ENCODE measurements around the gene RASSF10.

Gene RASSF10

GRCh38 chr11:13031349-13031748, 22.2 kb downstream of the RASSF10 start:
- H3K27ac ChIP-seq (replicated peaks): no peak overlapping the region
- no peak for TF ChIP-seq POLR2AphosphoS5 (IDR thresholded peaks at IDR 0.05; ENCODE audit: low read depth)
- TF ChIP-seq CTCF (IDR thresholded peaks at IDR 0.05; ENCODE audit: insufficient read depth, low read length): no peak
- no peak for TF ChIP-seq SPI1 (IDR thresholded peaks at IDR 0.05; ENCODE audit: borderline replicate concordance, low read depth)
- TF ChIP-seq GABPA (IDR thresholded peaks at IDR 0.05; ENCODE audit: low read depth): no peak
- TF ChIP-seq REST (IDR thresholded peaks at IDR 0.05; ENCODE audit: insufficient replicate concordance, low read depth): no peak
- H3K27me3 ChIP-seq (ENCODE audit: insufficient read depth, poor library complexity, severe bottlenecking): no peaks in the 10 kb centered on the region
- no peak for DNase-seq (ENCODE audit: low read depth in 1 of 2, low spot score in 1 of 2)
- H3K4me3 ChIP-seq (replicated peaks; ENCODE audit: insufficient read depth, low read length): no peak overlapping the region

GRCh38 chr11:13033760-13034533, 24.8 kb downstream of the RASSF10 start:
- TF ChIP-seq GABPA (IDR thresholded peaks at IDR 0.05; ENCODE audit: low read depth) (no peak), POLR2AphosphoS5 (IDR thresholded peaks at IDR 0.05; ENCODE audit: low read depth) (no peak), CTCF (IDR thresholded peaks at IDR 0.05; ENCODE audit: insufficient read depth, low read length) (no peak), SPI1 (IDR thresholded peaks at IDR 0.05; ENCODE audit: borderline replicate concordance, low read depth) (no peak), REST (IDR thresholded peaks at IDR 0.05; ENCODE audit: insufficient replicate concordance, low read depth) (no peak)
- H3K27ac ChIP-seq (replicated peaks): no peak overlapping the region
- no peak for DNase-seq (ENCODE audit: low read depth in 1 of 2, low spot score in 1 of 2)
- H3K4me3 ChIP-seq (replicated peaks; ENCODE audit: insufficient read depth, low read length): no peak overlapping the region
- H3K27me3 ChIP-seq (ENCODE audit: insufficient read depth, poor library complexity, severe bottlenecking): peaks cover 9% of the 10 kb centered on the region

GRCh38 chr11:13035711-13036110, 26.6 kb downstream of the RASSF10 start:
- no peak for DNase-seq (ENCODE audit: low read depth in 1 of 2, low spot score in 1 of 2)
- Histone ChIP-seq H3K4me3 (replicated peaks; ENCODE audit: insufficient read depth, low read length) (no peak overlapping the region), H3K27ac (replicated peaks) (no peak overlapping the region), H3K27me3 (ENCODE audit: insufficient read depth, poor library complexity, severe bottlenecking) (peaks cover 11% of the 10 kb centered on the region)
- TF ChIP-seq POLR2AphosphoS5 (IDR thresholded peaks at IDR 0.05; ENCODE audit: low read depth) (no peak), CTCF (IDR thresholded peaks at IDR 0.05; ENCODE audit: insufficient read depth, low read length) (no peak), SPI1 (IDR thresholded peaks at IDR 0.05; ENCODE audit: borderline replicate concordance, low read depth) (no peak), GABPA (IDR thresholded peaks at IDR 0.05; ENCODE audit: low read depth) (no peak), REST (IDR thresholded peaks at IDR 0.05; ENCODE audit: insufficient replicate concordance, low read depth) (no peak)
